ENCODE results near the gene HAUS7. TPM values are rescaled to one million over a fixed set of nuclear protein-coding genes. Genes with fewer than 3 reads are reported as not detected.

Gene HAUS7
- total RNA-seq, 4 donors from 2014 or later = 8.2 to 156 (median 16.0) TPM

- no peak for TF ChIP-seq POLR2A (IDR thresholded peaks at IDR 0.05)
- peak in 5 of 6 experiments; percentile 44 to 64 (median 52) for TF ChIP-seq CTCF (IDR thresholded peaks at IDR 0.05)
- Histone ChIP-seq H3K27ac (no peak overlapping the region), H3K4me3 (no peak overlapping the region), H3K9me3 (no peaks in the 10 kb centered on the region), H3K27me3 (no peaks in the 10 kb centered on the region), H3K36me3 (no peaks in the 10 kb centered on the region), H3K4me1 (no peaks in the 10 kb centered on the region)
- DNase-seq = peak in 2 of 3 donors; percentile 20 to 66
These were observed 69.9 kb downstream of the HAUS7 start for GRCh38 chrX:153400146-153401132.

- TF ChIP-seq CTCF (IDR thresholded peaks at IDR 0.05) (no peak), POLR2A (IDR thresholded peaks at IDR 0.05) (no peak)
- no peaks in the 10 kb centered on the region for H3K36me3 ChIP-seq
- H3K27ac ChIP-seq = no peak overlapping the region
- H3K9me3 ChIP-seq = no peaks in the 10 kb centered on the region
- H3K27me3 ChIP-seq = no peaks in the 10 kb centered on the region
- H3K4me3 ChIP-seq = no peak overlapping the region
- H3K4me1 ChIP-seq = no peaks in the 10 kb centered on the region
- DNase-seq = no peak
These were observed 72.0 kb downstream of the HAUS7 start for GRCh38 chrX:153398275-153398960.

Small RNA genes within 50 kb of the gene (small RNA-seq; reads per million reads assigned to genes)
- 0 reads per million in 2 donors for gene RN7SL667P

Other genes with a start within 250 kb of the HAUS7 start
- not detected for gene PNMA6F, start 148.8 kb downstream of the HAUS7 start, total RNA-seq
- gene ZNF275, start 136.4 kb downstream of the HAUS7 start, total RNA-seq = 10 to 100 TPM in 1 of 4 donors, 1 to 10 TPM in 3; 4.0 to 12.4 (median 7.2) TPM
- not detected for gene PNMA6E, start 69.2 kb downstream of the HAUS7 start, total RNA-seq
- 1 to 10 TPM in 1 of 4 donors, under 1 TPM in 3; 0.19 to 2.3 (median 0.81) TPM for gene ZFP92, start 59.1 kb downstream of the HAUS7 start, total RNA-seq
- 1 to 10 TPM in 3 of 4 donors, not detected in 1; 1.1 to 3.1 (median 3.0) TPM for gene TREX2, start 24.5 kb downstream of the HAUS7 start, total RNA-seq
- gene BGN, start 24.4 kb upstream of the HAUS7 start, total RNA-seq = 10 to 100 TPM in 3 of 4 donors, 1 to 10 TPM in 1; 2.5 to 28.9 (median 11.7) TPM
- gene ATP2B3, start 47.1 kb upstream of the HAUS7 start, total RNA-seq = not detected
- gene CCNQ, start 128.6 kb upstream of the HAUS7 start, total RNA-seq = 10 to 100 TPM; 19.0 to 33.3 (median 20.6) TPM
- gene DUSP9, start 176.6 kb upstream of the HAUS7 start, total RNA-seq = not detected
- gene PNCK, start 203.2 kb upstream of the HAUS7 start, total RNA-seq = 10 to 100 TPM in 1 of 4 donors, 1 to 10 TPM in 2, not detected in 1; 2.0 to 44.8 (median 6.1) TPM
- gene SLC6A8, start 217.3 kb upstream of the HAUS7 start, total RNA-seq = 100 to 1,000 TPM in 3 of 4 donors, 10 to 100 TPM in 1; 36.3 to 562 (median 146) TPM

All from Peyer's patch (tissue), 4 donors.